GM21528 (cell line): ENCODE measurements around the gene SLC25A34.

ENCODE experiments used
- ATAC-seq: cut with Tn5 transposase; IDR thresholded peaks from one replicate; pipeline ENCODE4 v1.9.1; 2021; ENCODE audit warnings: mild to moderate bottlenecking, moderate library complexity; ENCODE audit not compliant: unreplicated experiment, low FRiP score

The SLC25A34 gene

DNA sequence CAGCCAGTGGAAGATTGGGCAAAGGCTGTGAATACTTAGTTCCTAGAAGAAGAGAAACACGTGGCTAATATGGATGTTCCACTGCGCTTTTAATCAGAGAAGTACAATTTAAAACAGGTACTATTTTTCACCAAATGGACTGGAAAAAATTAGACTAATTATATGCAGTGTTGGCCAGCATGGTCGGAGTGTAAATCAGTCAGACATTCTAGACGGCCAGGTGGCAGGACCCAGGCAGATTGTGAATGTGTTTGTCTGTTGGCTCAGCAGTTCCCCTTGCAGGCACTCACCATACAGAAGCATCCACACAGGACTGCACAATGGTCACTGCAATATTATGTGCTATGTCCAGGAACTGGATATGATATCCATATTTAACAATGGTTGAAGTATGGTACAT is 23.9 kb upstream of the SLC25A34 start:
- ATAC-seq, result no peak

DNA sequence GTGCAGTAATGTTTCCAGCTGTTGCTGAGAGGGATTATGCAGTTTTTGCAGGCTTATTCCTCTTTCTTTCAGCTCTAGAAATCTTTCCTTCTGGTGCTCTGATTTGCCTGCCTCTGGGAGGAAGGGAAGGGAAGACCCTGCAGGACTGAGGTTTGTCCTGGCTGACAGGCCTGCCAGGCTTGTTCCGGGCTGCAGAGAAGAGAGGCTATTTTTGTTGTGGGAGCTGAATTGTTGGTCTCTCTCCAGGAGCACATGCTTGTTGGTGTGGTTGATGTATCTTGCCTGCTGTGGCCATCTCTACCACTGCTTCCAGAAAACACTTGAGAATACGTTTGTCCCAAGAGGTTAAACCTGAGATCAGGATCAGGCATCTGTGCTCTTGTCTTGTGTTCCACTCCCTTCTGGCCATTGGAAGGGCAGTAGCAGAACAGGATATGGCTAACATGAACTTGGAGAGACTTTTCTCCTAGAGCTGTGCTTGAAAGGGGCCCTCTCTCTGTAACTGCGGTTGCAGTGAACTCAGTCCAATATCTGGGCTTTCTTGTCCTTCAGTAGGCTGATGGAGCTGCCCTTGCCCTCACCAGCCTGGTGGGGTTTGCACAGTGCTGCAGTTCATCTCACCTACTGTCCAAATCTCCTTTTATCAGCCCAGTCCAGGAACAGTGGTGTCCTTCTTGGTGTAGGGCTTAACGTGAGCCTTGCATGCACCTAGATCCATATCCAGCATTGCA is 21.5 kb upstream of the SLC25A34 start:
- ATAC-seq, result no peak

DNA sequence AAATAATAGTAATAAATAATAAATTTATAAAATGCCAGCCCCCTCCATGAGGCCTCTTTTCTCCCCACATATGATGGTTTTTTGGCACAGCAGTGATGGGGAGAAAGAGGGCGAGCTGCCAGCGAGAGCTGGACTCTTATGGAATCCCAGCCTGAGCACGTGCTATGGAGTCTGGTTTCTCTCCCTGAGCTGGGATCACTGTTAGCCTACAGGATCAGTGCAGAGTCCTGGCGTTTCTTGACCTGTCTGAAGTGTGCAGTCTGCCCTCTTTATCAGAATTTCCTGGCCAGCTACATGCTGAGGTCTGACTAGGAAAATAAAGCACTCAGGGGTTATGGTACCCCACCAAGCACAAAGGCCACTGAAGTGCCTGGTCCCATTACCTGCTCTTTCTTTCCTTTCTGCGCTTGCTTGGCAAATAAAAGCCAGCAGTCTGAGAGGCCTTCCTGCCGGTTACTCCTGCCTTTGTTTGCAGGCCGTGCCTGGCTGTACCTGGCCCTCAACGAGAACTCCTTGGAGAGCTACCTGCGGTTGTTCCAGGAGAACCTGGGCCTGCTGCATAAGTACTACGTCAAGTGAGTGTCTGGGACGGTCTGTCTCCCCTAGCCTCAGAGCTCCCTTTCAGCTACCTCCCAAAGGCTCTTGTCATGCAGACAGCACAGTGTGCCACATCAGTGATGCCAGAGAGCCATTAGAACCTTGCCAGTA is 18.5 kb upstream of the SLC25A34 start:
- no peak for ATAC-seq

DNA sequence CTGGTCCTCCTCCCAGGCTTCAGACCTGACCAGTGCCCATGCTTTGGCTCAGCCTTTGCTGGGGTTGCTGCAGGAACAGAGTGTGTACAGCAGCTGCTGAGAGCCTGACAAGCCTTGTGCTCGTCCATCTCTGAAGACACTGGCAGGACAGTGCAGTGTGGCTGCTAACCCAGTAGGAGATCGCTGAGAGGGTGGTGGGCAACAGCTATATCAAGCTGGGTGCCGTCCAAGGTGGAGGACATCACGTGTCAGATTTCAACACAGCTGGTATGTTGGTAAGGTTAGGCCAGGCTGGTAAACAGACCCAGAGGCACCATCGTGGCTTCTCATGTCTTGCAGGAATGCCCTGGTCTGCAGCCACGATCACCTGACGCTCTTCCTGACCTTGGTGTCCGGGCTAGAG is 17.9 kb upstream of the SLC25A34 start:
- ATAC-seq, result no peak

DNA sequence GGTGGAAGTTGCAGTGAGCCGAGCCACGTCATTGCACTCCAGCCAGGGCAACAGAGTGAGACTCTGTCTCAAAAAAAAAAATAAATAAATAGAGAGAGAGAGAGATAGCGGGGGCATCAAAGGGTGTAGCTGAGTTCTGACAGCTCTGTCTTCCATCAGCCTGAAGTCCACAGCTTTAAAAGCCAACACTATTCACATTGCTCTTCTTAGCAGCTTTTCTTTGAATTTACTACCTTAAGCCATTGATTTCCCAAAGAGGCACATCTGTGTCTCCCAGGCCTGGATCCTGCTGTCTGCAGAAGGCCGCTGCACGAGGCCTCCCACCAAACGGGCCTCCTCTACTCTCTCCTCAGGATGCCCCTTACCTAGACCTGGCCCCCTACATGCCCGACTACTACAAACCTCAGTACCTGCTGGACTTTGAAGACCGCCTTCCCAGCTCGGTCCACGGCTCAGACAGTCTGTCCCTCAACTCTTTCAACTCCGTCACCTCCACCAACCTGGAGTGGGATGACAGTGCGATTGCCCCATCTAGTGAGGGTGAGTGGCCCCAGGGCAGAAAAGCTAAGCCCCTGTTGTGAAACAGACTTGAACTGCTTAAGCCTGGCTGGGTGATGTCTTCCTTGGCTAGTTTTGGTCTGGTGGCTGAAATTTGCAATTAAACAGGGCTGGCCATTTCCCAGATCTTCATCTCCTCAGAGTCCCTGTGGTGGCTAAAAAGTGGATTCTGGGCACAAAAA is 16.5 kb upstream of the SLC25A34 start:
- ATAC-seq, result no peak

DNA sequence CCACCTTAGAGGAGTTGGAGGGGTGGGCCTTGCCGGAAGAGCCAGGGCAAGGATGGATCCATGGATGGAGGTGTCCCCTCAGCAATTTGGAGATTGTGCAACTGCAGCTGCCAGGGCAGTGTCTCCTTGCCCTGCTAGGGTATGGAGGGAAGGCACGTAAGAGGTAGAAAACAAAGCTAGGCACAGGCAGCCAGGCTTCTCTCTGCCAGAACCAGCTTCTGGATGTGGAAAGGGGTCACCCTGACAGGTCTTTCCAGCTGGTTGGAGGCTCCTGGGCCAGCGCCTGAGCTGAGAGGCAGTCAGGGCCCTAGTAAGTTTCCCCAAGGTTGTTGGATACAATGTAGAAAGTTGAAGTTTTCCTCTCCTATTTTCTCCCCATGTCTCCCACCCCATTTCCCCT is 15.2 kb upstream of the SLC25A34 start:
- ATAC-seq, result no peak

DNA sequence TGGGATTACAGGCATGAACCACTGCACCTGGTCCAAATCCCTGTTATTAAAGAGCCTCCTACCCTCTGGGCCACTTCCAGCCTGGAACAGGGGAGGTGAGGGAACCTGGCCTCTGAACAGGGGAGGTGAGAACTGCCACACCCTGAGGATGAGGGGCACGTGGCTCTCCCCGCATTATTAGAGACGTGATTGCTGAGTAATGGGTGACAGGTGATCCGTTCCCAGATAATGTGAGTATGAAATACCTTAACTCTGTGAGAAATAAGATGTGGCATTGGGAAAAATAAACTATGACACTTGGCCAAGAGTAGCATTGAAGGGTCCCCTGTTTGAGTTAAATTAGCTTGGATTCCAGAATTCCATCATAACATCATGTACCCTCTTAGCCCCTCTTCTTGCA is 13.6 kb upstream of the SLC25A34 start:
- ATAC-seq, result no peak

DNA sequence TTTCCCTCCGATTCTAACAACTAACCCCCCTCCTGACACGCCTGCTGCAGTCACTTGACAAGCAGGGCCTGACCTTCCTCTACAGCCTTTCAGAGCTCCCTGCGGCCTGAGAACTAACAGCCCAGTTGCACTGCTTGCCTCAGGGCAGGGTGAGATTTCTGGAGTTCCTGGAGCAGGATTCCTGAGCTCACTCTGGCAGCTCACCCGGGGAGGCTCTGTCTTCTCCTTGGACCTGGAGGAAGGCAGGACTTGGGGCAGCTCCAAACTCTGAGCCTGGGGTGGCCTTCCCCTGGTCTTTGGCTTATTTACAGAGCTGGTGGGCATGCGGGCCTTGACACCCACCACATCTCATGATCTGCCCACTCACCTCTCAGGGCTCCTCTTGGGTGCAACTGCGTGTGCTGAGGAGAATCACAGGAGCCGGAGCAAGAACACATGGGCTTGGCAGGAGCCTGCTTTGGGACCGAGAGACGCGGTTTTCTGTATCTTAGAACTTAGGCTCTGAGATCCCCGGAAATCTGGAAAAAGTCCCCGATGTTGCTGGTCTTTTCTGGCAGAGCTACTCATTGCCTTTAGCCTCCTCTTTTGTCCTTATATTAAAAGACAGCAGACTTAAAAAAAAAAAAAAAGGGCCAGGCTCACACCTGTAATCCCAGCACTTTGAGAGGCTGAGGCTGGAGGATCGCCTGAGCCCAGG is 13.1 kb upstream of the SLC25A34 start:
- no peak for ATAC-seq

DNA sequence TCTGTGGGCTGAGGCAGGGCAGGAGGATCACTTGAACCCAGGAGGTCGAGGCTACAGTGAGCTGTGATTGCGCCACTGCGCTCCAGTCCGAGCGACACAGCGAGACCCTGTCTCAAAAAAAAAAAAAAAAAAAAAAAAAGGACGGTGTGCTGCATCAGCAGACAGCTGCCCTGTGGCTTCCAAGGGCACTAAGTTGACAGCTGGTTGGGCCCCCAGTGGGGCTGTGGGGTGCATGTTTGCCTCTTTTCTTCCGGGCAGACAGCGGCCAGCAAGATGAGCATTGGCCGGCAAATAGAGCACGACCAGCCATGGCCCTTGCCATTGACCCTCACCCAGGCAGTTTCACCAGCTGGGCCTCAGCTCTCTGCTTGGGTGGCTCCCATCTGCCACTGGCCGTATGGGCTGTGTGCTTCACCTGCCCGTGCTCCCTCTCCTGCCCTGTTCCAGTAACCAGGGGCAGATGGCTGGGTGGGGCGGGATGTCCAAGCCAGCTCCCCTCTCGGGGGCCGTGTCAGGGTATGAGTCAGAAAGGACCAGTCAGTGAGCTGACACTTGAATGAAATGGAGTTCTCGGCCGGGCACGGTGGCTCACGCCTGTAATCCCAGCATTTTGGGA is 12.3 kb upstream of the SLC25A34 start:
- no peak for ATAC-seq

DNA sequence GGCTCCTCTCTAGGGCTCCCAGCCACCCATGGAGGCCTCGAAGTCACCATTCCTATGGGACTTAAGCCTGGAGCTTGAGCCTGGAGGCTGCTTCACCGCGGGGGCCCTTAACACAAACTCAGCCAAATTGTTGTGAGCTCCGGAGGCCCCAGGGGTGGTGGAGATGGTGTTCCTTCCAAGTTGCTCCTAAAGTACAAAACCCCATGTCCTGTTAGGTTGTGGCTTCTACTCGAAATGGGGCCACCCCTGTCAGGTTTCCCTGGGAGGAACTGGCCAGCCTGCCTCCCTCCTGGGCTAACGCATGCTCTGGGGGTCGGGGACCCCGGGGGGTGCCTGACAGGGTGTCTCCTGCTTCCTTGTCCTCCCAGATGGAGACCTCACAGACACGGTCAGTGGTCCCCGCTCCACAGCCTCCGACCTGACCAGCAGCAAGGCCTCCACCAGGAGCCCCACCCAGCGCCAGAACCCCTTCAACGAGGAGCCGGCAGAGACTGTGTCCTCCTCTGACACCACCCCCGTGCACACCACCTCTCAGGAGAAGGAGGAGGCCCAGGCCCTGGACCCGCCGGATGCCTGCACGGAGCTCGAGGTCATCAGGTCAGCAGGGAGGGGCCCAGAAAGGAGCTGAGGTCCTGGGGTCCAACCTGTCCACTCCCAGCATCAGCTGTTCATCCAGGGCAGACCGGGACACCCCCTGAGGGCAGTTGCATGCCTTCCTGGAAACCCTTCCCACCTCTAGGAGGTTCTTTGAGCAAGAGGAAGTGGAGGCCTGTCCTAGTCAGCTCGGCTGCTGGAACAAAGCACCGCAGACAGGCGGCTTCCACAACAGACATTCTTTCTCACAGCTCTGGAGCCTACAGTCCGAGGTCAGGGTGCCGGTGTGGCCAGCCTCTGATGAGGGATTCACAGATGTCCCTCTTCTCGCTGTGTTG is 10.8 kb upstream of the SLC25A34 start:
- no peak for ATAC-seq

DNA sequence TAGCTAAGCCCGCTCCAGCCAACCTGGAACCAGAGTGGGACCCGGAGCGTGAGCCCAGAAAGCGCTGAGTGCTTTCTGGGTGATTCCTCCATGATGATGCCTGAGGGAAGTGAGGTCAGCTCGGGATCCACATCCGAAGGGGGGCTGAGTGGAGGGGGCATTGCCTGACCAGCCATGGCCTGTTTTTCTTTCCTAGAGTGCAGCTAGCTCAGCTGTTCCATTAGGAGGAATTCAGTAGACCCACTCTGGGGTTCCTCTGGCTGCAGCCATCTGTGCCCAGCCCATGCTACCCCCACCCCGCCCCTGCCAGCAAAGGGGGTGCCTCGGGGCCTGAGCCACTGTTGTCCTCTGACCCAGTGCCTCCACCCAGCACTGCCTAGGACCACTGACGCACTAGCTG is 9.6 kb upstream of the SLC25A34 start:
- ATAC-seq, result no peak

DNA sequence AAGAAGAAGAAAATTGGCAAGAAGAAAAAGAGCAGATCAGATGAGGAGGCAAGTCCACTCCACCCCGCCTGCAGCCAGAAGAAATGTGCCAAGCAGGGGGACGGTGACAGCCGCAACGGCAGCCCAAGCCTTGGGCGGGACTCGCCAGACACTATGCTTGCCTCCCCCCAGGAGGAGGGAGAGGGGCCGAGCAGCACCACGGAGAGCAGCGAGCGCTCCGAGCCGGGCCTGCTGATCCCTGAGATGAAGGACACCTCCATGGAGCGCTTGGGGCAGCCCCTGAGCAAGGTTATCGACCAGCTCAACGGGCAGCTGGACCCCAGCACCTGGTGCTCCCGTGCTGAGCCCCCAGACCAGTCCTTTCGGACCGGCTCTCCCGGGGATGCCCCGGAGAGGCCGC is 9.0 kb upstream of the SLC25A34 start:
- no peak for ATAC-seq

DNA sequence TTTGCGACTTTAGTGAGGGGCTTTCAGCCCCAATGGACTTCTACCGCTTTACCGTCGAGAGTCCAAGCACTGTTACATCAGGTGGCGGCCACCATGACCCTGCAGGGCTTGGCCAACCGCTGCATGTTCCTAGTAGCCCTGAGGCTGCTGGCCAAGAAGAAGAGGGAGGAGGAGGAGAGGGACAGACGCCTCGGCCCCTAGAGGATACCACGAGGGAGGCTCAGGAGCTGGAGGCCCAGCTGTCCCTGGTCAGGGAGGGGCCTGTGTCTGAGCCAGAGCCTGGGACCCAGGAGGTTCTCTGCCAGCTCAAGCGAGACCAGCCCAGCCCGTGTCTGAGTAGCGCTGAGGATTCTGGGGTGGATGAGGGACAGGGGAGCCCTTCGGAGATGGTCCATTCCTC is 8.6 kb upstream of the SLC25A34 start:
- no peak for ATAC-seq

DNA sequence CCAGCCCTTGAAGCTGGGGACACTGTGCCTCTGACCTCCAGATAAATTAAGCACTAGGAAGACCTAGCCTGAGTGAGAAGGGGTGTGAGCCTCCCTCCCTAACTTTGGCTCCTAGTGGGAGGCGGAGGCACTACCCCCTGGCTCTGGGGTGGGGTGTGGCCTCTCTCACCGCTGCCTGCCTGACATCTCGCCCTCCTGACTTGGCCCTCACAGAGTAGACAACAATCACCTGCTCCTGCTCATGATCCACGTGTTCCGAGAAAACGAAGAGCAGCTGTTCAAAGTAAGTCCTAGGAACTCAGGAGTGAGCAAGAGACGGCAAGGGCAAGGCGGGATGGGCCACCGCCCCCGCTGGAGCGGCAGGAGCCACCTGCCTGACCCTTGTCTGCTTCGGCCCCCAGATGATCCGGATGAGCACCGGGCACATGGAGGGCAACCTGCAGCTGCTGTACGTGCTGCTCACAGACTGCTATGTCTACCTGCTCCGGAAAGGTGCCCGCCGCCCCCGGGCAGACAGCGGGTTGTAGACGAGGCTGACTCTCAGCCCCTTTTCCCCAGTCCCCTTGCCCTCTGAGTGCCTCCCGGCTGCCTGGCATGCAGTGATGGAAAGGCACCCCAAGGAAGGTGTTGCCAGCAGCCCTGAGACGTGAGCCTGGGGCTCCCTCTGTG is 8.1 kb upstream of the SLC25A34 start:
- no peak for ATAC-seq

DNA sequence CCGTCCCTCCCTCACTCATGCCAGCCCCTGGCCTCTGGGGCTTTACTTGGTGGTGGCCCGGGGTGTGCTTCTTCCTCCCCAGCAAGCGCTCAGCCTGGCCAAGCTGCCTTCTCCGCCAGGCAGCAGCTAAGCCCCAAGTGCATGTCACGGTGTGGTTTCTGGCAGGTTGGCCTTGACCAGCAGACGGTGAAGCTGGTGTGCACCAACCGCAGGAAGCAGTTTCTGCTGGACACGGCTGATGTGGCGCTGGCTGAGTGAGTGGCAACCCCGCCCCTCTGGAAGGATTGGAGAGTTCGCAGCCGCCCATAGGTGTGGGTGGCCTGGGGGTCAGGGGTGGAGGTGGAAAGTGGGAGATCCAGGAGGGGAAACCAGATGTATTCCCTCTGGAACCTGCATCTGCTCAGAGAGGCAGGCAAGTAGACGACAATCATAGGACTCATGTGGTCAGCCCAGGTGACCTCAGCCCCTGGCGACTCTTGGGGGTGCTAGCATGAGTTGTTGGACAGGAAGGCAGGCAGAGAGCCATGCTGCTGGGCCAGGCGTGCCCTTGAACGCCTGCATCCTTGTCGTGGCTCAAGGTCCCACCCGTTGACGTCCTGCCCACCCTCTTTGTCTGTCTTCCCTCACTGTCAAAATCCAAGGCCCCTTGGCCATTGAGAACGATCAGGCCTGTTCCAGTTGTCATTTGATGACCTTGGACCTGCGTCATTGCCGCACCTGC is 7.0 kb upstream of the SLC25A34 start:
- ATAC-seq, result no peak

DNA sequence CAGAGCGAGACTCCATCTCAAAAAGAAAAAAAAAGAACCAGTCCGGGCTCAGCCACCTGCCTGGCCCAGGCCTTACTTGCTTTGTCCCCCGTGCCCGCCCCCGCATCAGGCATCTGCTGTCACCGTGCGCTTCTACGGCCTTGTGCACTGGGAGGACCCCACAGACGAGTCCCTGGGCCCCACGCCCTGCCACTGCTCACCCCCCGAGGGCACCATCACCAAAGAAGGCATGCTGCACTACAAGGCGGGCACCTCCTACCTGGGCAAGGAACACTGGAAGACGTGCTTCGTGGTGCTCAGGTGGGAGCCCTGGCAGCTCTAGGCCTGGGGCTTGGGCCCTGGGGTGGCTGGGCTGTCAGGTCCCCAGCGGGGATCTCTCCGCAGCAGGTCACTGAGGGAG is 5.6 kb upstream of the SLC25A34 start:
- ATAC-seq, result no peak

DNA sequence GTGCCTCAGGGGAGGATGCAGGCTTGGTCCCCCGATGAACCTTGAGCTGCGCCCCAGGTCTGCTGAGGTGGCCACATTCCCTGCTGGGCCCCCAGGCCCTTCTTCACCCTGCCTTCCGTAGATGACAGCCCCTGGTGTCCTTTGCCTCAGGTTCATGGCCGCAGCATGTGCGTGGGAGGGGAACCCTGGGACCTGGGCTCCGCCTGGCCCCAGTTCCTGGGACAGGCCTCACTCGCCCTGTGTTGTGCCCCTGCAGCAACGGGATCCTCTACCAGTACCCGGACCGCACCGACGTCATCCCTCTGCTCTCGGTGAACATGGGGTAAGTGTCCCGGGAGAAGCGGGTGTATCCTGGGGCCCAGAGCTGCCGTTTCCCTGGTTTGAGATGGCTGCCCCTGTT is 5.1 kb upstream of the SLC25A34 start:
- ATAC-seq, result no peak
